A549 treated with dexamethasone at 1 μM for 4 hours (cell line): ENCODE measurements around the gene ZNF479. TPM values are rescaled to one million over a fixed set of nuclear protein-coding genes. Genes with fewer than 3 reads are reported as not detected.

Experiments
- total RNA-seq: library from RNA; stranded (reverse); fragments of 200-300 nt; extraction: Qiagen RNA extraction; gene quantifications from 5 replicates; pipeline ENCODE4 v1.2.3, GENCODE V29; 2022

The ZNF479 gene
- not detected in 5 replicates for total RNA-seq

GRCh38 chr7:57132336-57132735 is at the start of gene ZNF479:
TSS of gene ZNF479 (minus strand) at chr7:57132436. CDS start at chr7:57132324, 112 bp downstream.

